Measurements from ENCODE around the gene HMGN3.

GRCh38 chr6:79238919-79239318 is 4.4 kb upstream of the HMGN3 start:
- no peak for TF ChIP-seq EZH2 (IDR thresholded peaks at IDR 0.05; ENCODE audit: low read length, missing control alignments)
- TF ChIP-seq CTCF (conservative IDR thresholded peaks at IDR 0.05 in 1 of 2, IDR thresholded peaks at IDR 0.05 in 1 of 2; ENCODE audit: low read depth in 1 of 2, low read length in 2 of 2), result no peak
